CD14-positive monocyte (primary cell): Measurements from ENCODE around the gene RER1. TPM values are rescaled to one million over a fixed set of nuclear protein-coding genes. Genes with fewer than 3 reads are reported as not detected.

ENCODE experiments used
- DNase-seq, 3 donors: peaks; one replicate each; pipeline ENCODE4 v3.0.0-alpha.2; 2011 to 2022
- H2AFZ ChIP-seq: 2 replicates; pipeline ENCODE4 v1.6.0; 2012; ENCODE audit warnings: mild to moderate bottlenecking, low read depth, low read length, inconsistent platforms; ENCODE audit not compliant: insufficient read depth, poor library complexity, severe bottlenecking
- H3K27ac ChIP-seq, 2 donors: 1 replicate in 1 of 2; 2 replicates in 1 of 2; pipeline ENCODE4 v1.5.1; 2012 to 2013; ENCODE audit warnings: low read length in 2 of 2, control low read depth in 1 of 2, inconsistent platforms in 1 of 2, low read depth in 1 of 2, mild to moderate bottlenecking in 1 of 2
- H3K27me3 ChIP-seq, 2 donors: one replicate each; pipeline versions ENCODE4 v1.6.0 to v1.6.1; 2011 to 2013; ENCODE audit warnings: low read length in 2 of 2; ENCODE audit not compliant: control insufficient read depth in 2 of 2, insufficient read depth in 2 of 2
- H3K36me3 ChIP-seq, 2 donors: replicated peaks in 1 of 2; 1 replicate in 1 of 2; 2 replicates in 1 of 2; pipeline versions ENCODE4 v1.5.1 to v1.6.1; 2012 to 2013; ENCODE audit warnings: low read length in 2 of 2, control low read depth in 1 of 2, inconsistent platforms in 1 of 2, mild to moderate bottlenecking in 1 of 2; ENCODE audit not compliant: insufficient read depth in 2 of 2, control insufficient read depth in 1 of 2
- H3K4me1 ChIP-seq, 2 donors: 1 replicate in 1 of 2; 2 replicates in 1 of 2; pipeline versions ENCODE4 v1.5.1 to v1.6.1; 2012 to 2013; ENCODE audit warnings: low read length in 2 of 2, control low read depth in 1 of 2, inconsistent platforms in 1 of 2, mild to moderate bottlenecking in 1 of 2, moderate library complexity in 1 of 2; ENCODE audit not compliant: insufficient read depth in 2 of 2, control insufficient read depth in 1 of 2
- H3K4me2 ChIP-seq: replicated peaks from 2 replicates; pipeline ENCODE3; 2012; ENCODE audit warnings: low read length, moderate library complexity, mild to moderate bottlenecking; ENCODE audit not compliant: poor library complexity, severe bottlenecking; ENCODE audit errors: extremely low read depth
- H3K4me3 ChIP-seq, 3 experiments: fragments of 200-600 bp in 1 of 3; sonication (generic) in 1 of 3; replicated peaks in 1 of 3; 1 replicate in 2 of 3; 2 replicates in 1 of 3; pipeline ENCODE4 v1.5.1; 2011 to 2013; ENCODE audit warnings: low read length in 3 of 3, mild to moderate bottlenecking in 3 of 3, control low read depth in 2 of 3, low read depth in 2 of 3, inconsistent platforms in 1 of 3, moderate library complexity in 1 of 3
- H3K79me2 ChIP-seq: 2 replicates; pipeline ENCODE4 v1.6.0; 2012; ENCODE audit warnings: mild to moderate bottlenecking, control low read depth, inconsistent platforms, low read length, moderate library complexity; ENCODE audit not compliant: insufficient read depth
- H3K9ac ChIP-seq: 2 replicates; pipeline ENCODE4 v1.6.0; 2017; ENCODE audit warnings: low read length, mild to moderate bottlenecking; ENCODE audit not compliant: insufficient read depth, poor library complexity, severe bottlenecking
- H3K9me3 ChIP-seq, 2 donors: replicated peaks in 1 of 2; 1 replicate in 1 of 2; 2 replicates in 1 of 2; pipeline versions ENCODE4 v1.5.1 to v1.6.1; 2012 to 2013; ENCODE audit warnings: low read length in 2 of 2, control low read depth in 1 of 2; ENCODE audit not compliant: control insufficient read depth in 1 of 2, insufficient read depth in 1 of 2
- H4K20me1 ChIP-seq: 2 replicates; pipeline ENCODE4 v1.6.0; 2012; ENCODE audit warnings: mild to moderate bottlenecking, low read length, control low read depth, moderate library complexity; ENCODE audit not compliant: insufficient read depth
- H3K27ac Mint-ChIP-seq, 7 donors: one replicate each; pipeline ENCODE4 v1.8.0; 2020; ENCODE audit warnings: mild to moderate bottlenecking in 7 of 7, mixed read lengths in 7 of 7, moderate library complexity in 6 of 7, inconsistent platforms in 2 of 7
- H3K27me3 Mint-ChIP-seq, 3 donors: one replicate each; pipeline ENCODE4 v1.8.0; 2021 to 2022; ENCODE audit warnings: low read depth in 3 of 3, mild to moderate bottlenecking in 3 of 3, mixed read lengths in 3 of 3, moderate library complexity in 3 of 3, inconsistent platforms in 1 of 3
- H3K36me3 Mint-ChIP-seq, 2 donors: one replicate each; pipeline ENCODE4 v1.8.0; 2020; ENCODE audit warnings: mixed read lengths in 2 of 2, inconsistent platforms in 1 of 2, mild to moderate bottlenecking in 1 of 2
- H3K4me1 Mint-ChIP-seq: one replicate; pipeline ENCODE4 v1.8.0; 2020; ENCODE audit warnings: mild to moderate bottlenecking, mixed read lengths
- H3K4me3 Mint-ChIP-seq, 2 donors: one replicate each; pipeline ENCODE4 v1.8.0; 2020; ENCODE audit warnings: mild to moderate bottlenecking in 2 of 2, mixed read lengths in 2 of 2, moderate library complexity in 1 of 2
- H3K9me3 Mint-ChIP-seq, 7 donors: one replicate each; pipeline ENCODE4 v1.8.0; 2020 to 2022; ENCODE audit warnings: mixed read lengths in 7 of 7, mild to moderate bottlenecking in 6 of 7, moderate library complexity in 6 of 7, inconsistent platforms in 2 of 7
- CTCF ChIP-seq: fragments of 200-600 bp; IDR thresholded peaks from one replicate; pipeline ENCODE4 v1.8.0; 2022; ENCODE audit warnings: antibody characterized with exemption, mild to moderate bottlenecking
- WGBS: methylation state at CpG from one replicate; pipeline ENCODE4 v1.1.5; 2013; ENCODE audit warnings: missing lambda C conversion rate; ENCODE audit not compliant: insufficient coverage; 5-methylcytosine and 5-hydroxymethylcytosine counted together
- intact Hi-C, 2 donors: fragments of 100-400 bp; cut with micrococcal nuclease; formaldehyde crosslinking; loops; one replicate each; pipeline versions ENCODE4 v1.15.0 to v1.15.1; 2023
- polyA plus RNA-seq, 3 donors: library from polyadenylated mRNA; depleted of rRNA in 1 of 3; unstranded in 2 of 3; stranded (reverse) in 1 of 3; fragments of 300-500 nt in 2 of 3; fragments of >200 nt in 1 of 3; fragmentation: Illumina TruSeq in 2 of 3; gene quantifications; 1 replicate in 2 of 3; 2 replicates in 1 of 3; pipeline ENCODE4 v1.2.3, GENCODE V29; 2012 to 2021

The RER1 gene
- polyA plus RNA-seq, 3 donors: 98.3 to 235 (median 193) TPM

DNA sequence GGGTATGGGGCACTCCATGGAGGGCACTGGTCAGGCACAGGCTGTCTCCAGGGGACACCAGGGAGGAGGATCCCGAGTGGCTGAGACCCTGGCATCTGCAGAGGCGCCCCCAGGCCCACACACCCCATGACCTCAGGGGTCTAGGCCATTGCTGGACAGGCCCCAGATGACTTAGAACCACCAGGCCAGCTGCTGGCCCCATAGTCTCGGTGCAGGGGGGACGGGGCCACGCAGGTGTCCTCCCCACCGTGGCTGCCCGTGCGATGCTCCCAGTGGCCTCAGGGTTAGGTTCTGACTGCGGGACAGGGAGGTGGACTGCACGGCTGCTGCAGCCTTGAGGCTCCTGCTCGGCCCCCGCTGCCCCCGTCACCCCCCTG is 44.2 kb upstream of the RER1 start:
- 99% methylated on average over 8 of the region's 13 CpGs for WGBS
- Histone ChIP-seq H3K9ac (no peak overlapping the region), H4K20me1 (no peaks in the 10 kb centered on the region), H3K27ac (no peak overlapping the region), H3K9me3 (no peaks in the 10 kb centered on the region), H3K4me1 (no peaks in the 10 kb centered on the region), H3K27me3 (no peaks in the 10 kb centered on the region), H3K36me3 (no peaks in the 10 kb centered on the region), H3K79me2 (no peaks in the 10 kb centered on the region), H2AFZ (no peak overlapping the region), H3K4me3 (no peak overlapping the region), H3K4me2 (no peak overlapping the region)
- Mint-ChIP-seq H3K4me1 (no peaks in the 10 kb centered on the region), H3K4me3 (no peak overlapping the region), H3K9me3 (peaks cover 0 to 1% (median 0%) of the 10 kb centered on the region in 7 donors), H3K36me3 (no peaks in the 10 kb centered on the region), H3K27ac (no peak overlapping the region), H3K27me3 (peaks cover 2 to 5% (median 2%) of the 10 kb centered on the region in 3 donors)
- no peak for DNase-seq
- intact Hi-C loops: no loop called here
- TF ChIP-seq CTCF: no peak

- Histone ChIP-seq H3K4me2 (no peak overlapping the region), H3K36me3 (no peaks in the 10 kb centered on the region), H3K4me3 (no peak overlapping the region), H3K79me2 (no peaks in the 10 kb centered on the region), H3K4me1 (no peaks in the 10 kb centered on the region), H3K27ac (no peak overlapping the region), H3K9ac (no peak overlapping the region), H2AFZ (no peak overlapping the region), H3K27me3 (no peaks in the 10 kb centered on the region), H4K20me1 (no peaks in the 10 kb centered on the region), H3K9me3 (no peaks in the 10 kb centered on the region)
- no peak for TF ChIP-seq CTCF
- H3K27ac Mint-ChIP-seq: no peak overlapping the region
- intact Hi-C loops: no loop called here
- H3K4me1 Mint-ChIP-seq: no peaks in the 10 kb centered on the region
- no peaks in the 10 kb centered on the region for H3K36me3 Mint-ChIP-seq
- no peak overlapping the region for H3K4me3 Mint-ChIP-seq
- H3K27me3 Mint-ChIP-seq: peaks cover 2 to 7% (median 2%) of the 10 kb centered on the region in 3 donors
- WGBS: 92% methylated on average over 21 of the region's 23 CpGs
- DNase-seq: no peak
- peaks cover 0 to 1% (median 0%) of the 10 kb centered on the region in 7 donors for H3K9me3 Mint-ChIP-seq
Observed at GRCh38 chr1:2347896-2348295, 43.7 kb upstream of the RER1 start.
